Measurements from ENCODE around the gene EYA4.

DNA sequence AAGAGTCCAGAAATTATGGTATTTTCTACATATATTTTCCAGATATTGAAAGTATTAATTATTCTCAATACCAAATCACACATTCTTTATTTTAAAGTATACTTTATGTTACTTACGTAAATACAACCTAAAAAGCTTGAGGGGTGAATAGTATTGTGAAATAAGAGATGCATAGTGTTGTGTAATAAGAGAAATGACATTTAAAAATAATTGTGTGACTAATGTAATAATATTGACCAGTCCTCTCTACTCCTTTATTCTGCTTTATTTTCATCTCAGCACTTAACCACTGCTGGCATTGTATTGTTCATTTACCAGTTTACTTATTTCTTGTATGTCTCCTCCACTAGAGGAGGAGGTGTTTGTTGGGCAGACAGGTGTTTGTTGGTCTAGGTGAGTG, 135.6 kb downstream of the EYA4 start:
- TF ChIP-seq ZNF274 (IDR thresholded peaks at IDR 0.05; ENCODE audit: low read depth, low read length) (no peak), YY1 (IDR thresholded peaks at IDR 0.05; ENCODE audit: insufficient read depth, insufficient read length) (no peak), SUZ12 (IDR thresholded peaks at IDR 0.05; ENCODE audit: extremely low read depth, insufficient read depth, insufficient read length) (no peak)

Data from NT2/D1 (cell line).